H9 (cell line): Measurements from ENCODE around the gene CACTIN. TPM values are rescaled to one million over a fixed set of nuclear protein-coding genes. Genes with fewer than 3 reads are reported as not detected.

Experiments
- DNase-seq: peaks from one replicate; pipeline ENCODE4 v3.0.0-alpha.2; 2017
- H2AFZ ChIP-seq: one replicate; pipeline ENCODE4 v1.6.1; 2013; ENCODE audit warnings: mild to moderate bottlenecking, low read length, control low read depth, moderate library complexity
- H2AK5ac ChIP-seq: 2 replicates; pipeline ENCODE4 v1.6.1; 2013; ENCODE audit warnings: low read length, control low read depth, mixed read lengths; ENCODE audit not compliant: insufficient read length
- H2BK120ac ChIP-seq: one replicate; pipeline ENCODE4 v1.6.1; 2013; ENCODE audit warnings: low read depth, mild to moderate bottlenecking, low read length, control low read depth, inconsistent platforms; ENCODE audit not compliant: poor library complexity, severe bottlenecking
- H2BK12ac ChIP-seq: 2 replicates; pipeline ENCODE4 v1.6.1; 2013; ENCODE audit warnings: low read length, control low read depth, mixed read lengths, low read depth; ENCODE audit not compliant: insufficient read length
- H2BK15ac ChIP-seq: 2 replicates; pipeline ENCODE4 v1.6.1; 2013; ENCODE audit warnings: low read depth, low read length, control low read depth
- H2BK20ac ChIP-seq: one replicate; pipeline ENCODE4 v1.6.1; 2013; ENCODE audit warnings: low read depth, mild to moderate bottlenecking, low read length, control low read depth, inconsistent platforms; ENCODE audit not compliant: poor library complexity, severe bottlenecking
- H2BK5ac ChIP-seq: 2 replicates; pipeline ENCODE4 v1.6.1; 2013; ENCODE audit warnings: low read length, control low read depth, mixed read lengths; ENCODE audit not compliant: insufficient read length
- H3K14ac ChIP-seq: 2 replicates; pipeline ENCODE4 v1.6.1; 2013; ENCODE audit warnings: low read length, control low read depth; ENCODE audit not compliant: insufficient read depth
- H3K18ac ChIP-seq: 2 replicates; pipeline ENCODE4 v1.6.1; 2013; ENCODE audit warnings: low read depth, mild to moderate bottlenecking, mixed read lengths, low read length, control low read depth; ENCODE audit not compliant: insufficient read length
- H3K23ac ChIP-seq: 2 replicates; pipeline ENCODE4 v1.6.1; 2013; ENCODE audit warnings: low read length, control low read depth, mixed read lengths, low read depth; ENCODE audit not compliant: insufficient read length
- H3K23me2 ChIP-seq: 2 replicates; pipeline ENCODE4 v1.6.1; 2013; ENCODE audit warnings: low read depth, mild to moderate bottlenecking, mixed read lengths, low read length, control low read depth; ENCODE audit not compliant: insufficient read length, poor library complexity, severe bottlenecking
- H3K27ac ChIP-seq: 2 replicates; pipeline ENCODE4 v1.5.1; 2013; ENCODE audit warnings: low read length, control low read depth, mixed read lengths, low read depth; ENCODE audit not compliant: insufficient read length
- H3K27me3 ChIP-seq: 2 replicates; pipeline ENCODE4 v1.6.1; 2013; ENCODE audit warnings: low read length, control low read depth, inconsistent platforms; ENCODE audit not compliant: insufficient read depth
- H3K4ac ChIP-seq: 2 replicates; pipeline ENCODE4 v1.6.1; 2013; ENCODE audit warnings: low read depth, mild to moderate bottlenecking, control low read depth, inconsistent platforms, low read length, moderate library complexity
- H3K4me1 ChIP-seq: 2 replicates; pipeline ENCODE4 v1.6.1; 2013; ENCODE audit warnings: low read length, control low read depth, inconsistent platforms; ENCODE audit not compliant: insufficient read depth
- H3K4me2 ChIP-seq: 2 replicates; pipeline ENCODE4 v1.6.1; 2013; ENCODE audit warnings: low read length, control low read depth, mixed read lengths; ENCODE audit not compliant: insufficient read length, insufficient read depth
- H3K56ac ChIP-seq: 2 replicates; pipeline ENCODE4 v1.6.1; 2013; ENCODE audit warnings: low read depth, mild to moderate bottlenecking, mixed read lengths, low read length, control low read depth; ENCODE audit not compliant: insufficient read length
- H3K79me1 ChIP-seq: 2 replicates; pipeline ENCODE4 v1.6.1; 2013; ENCODE audit warnings: low read depth, mild to moderate bottlenecking, moderate library complexity, low read length, control low read depth, inconsistent platforms; ENCODE audit not compliant: insufficient read depth, poor library complexity, severe bottlenecking
- H3K79me2 ChIP-seq: 2 replicates; pipeline ENCODE4 v1.6.1; 2013; ENCODE audit warnings: low read length, control low read depth, inconsistent platforms; ENCODE audit not compliant: insufficient read depth
- H3K9ac ChIP-seq: 2 replicates; pipeline ENCODE4 v1.6.1; 2013; ENCODE audit warnings: low read length, control low read depth, mixed read lengths; ENCODE audit not compliant: insufficient read length; ENCODE audit errors: extremely low read depth
- H3K9me3 ChIP-seq: one replicate; pipeline ENCODE4 v1.6.1; 2013; ENCODE audit warnings: low read depth, low read length, inconsistent platforms; ENCODE audit not compliant: control insufficient read depth
- H3T11ph ChIP-seq: one replicate; pipeline ENCODE4 v1.6.1; 2013; ENCODE audit warnings: mild to moderate bottlenecking, low read length, control low read depth, inconsistent platforms
- H4K20me1 ChIP-seq: one replicate; pipeline ENCODE4 v1.6.1; 2013; ENCODE audit not compliant: control insufficient read depth, insufficient read length, insufficient read depth
- H4K5ac ChIP-seq: 2 replicates; pipeline ENCODE4 v1.6.1; 2013; ENCODE audit warnings: low read depth, mild to moderate bottlenecking, mixed read lengths, low read length, control low read depth; ENCODE audit not compliant: insufficient read length
- H4K8ac ChIP-seq: replicated peaks from 2 replicates; pipeline ENCODE4 v1.6.1; 2013; ENCODE audit warnings: low read length, control low read depth, mixed read lengths, low read depth; ENCODE audit not compliant: insufficient read length
- H4K91ac ChIP-seq: 2 replicates; pipeline ENCODE4 v1.6.1; 2013; ENCODE audit warnings: low read depth, mild to moderate bottlenecking, moderate library complexity, mixed read lengths, low read length, control low read depth; ENCODE audit not compliant: insufficient read length
- H3K27ac Mint-ChIP-seq, 3 experiments: 2 replicates in 2 of 3; 3 replicates in 1 of 3; pipeline ENCODE4 v1.8.0; 2020 to 2021; ENCODE audit warnings: mixed read lengths in 3 of 3, mild to moderate bottlenecking in 1 of 3, moderate library complexity in 1 of 3
- H3K27me3 Mint-ChIP-seq: 2 replicates; pipeline ENCODE4 v1.8.0; 2021; ENCODE audit warnings: low read depth, mild to moderate bottlenecking, moderate library complexity, mixed read lengths
- H3K36me3 Mint-ChIP-seq, 3 experiments: 2 replicates in 2 of 3; 3 replicates in 1 of 3; pipeline ENCODE4 v1.8.0; 2020 to 2021; ENCODE audit warnings: low read depth in 3 of 3, mixed read lengths in 3 of 3; ENCODE audit not compliant: insufficient read depth in 1 of 3
- H3K4me1 Mint-ChIP-seq, 2 experiments: 2 replicates each; pipeline ENCODE4 v1.8.0; 2020; ENCODE audit warnings: mixed read lengths in 2 of 2
- H3K4me3 Mint-ChIP-seq, 2 experiments: 2 replicates in 1 of 2; 3 replicates in 1 of 2; pipeline ENCODE4 v1.8.0; 2020 to 2021; ENCODE audit warnings: mild to moderate bottlenecking in 2 of 2, mixed read lengths in 2 of 2, moderate library complexity in 1 of 2
- H3K9me3 Mint-ChIP-seq, 2 experiments: 2 replicates in 1 of 2; 3 replicates in 1 of 2; pipeline ENCODE4 v1.8.0; 2020; ENCODE audit warnings: mild to moderate bottlenecking in 2 of 2, mixed read lengths in 2 of 2, moderate library complexity in 1 of 2
- WGBS: extraction: QIAGEN DNeasy Blood & Tissue Kit; methylation state at CpG from one replicate; pipeline ENCODE4 v1.1.7; 2013; ENCODE audit warnings: missing lambda C conversion rate, low lambda C conversion rate, mixed read lengths; ENCODE audit not compliant: insufficient read length; ENCODE audit errors: extremely low coverage; 5-methylcytosine and 5-hydroxymethylcytosine counted together
- total RNA-seq: library from RNA; stranded (reverse); gene quantifications from 2 replicates; pipeline ENCODE4 v1.2.1, GENCODE V29; 2021
- TF ChIP-seq, protein P1 (sequence below): fragments of 200-600 bp; sonication (generic); conservative IDR thresholded peaks from 3 replicates; pipeline ENCODE4 v1.8.0; 2021; ENCODE audit warnings: antibody characterized with exemption, mild to moderate bottlenecking

Gene CACTIN
- total RNA-seq, 1 experiment from 2014 or later, result 37.3 TPM

DNA sequence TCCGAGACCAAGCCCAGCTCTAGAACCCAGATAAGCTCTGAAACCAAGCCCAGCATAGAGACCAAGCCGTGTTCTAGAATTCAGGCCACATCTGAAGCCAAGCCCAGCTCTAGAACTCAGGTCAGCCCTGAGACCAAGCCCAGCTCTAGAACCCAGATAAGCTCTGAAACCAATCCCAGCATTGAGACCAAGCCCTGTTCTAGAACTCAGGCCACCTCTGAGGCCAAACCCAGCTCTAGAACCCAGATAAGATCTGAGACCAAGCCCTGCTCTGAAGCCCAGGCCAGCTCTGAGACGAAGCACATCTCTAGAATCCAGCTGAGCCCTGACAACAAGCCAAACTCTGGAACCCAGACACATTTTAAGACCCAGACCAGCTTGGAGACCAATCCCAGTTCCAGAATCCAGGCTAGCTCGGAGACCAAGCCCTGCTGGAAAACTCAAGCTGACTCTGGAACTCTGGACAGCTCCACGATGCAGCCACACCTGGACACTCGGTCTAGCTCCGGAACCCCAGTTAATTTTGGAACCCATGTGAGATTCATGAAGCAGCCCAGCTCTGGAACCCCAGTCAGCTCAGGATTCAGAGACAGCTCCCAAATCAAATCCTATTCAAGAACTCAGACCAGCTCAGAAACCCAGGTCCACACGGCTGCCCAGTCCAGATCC is 35.5 kb downstream of the CACTIN start:
- no peaks in the 10 kb centered on the region for H3K79me1 ChIP-seq
- H3K9me3 Mint-ChIP-seq, result peaks cover 13 to 17% of the 10 kb centered on the region in 2 experiments
- no peaks in the 10 kb centered on the region for H4K20me1 ChIP-seq
- H3K14ac ChIP-seq, result no peak overlapping the region
- no peak overlapping the region for H3K4ac ChIP-seq
- no peak overlapping the region for H3T11ph ChIP-seq
- H3K9me3 ChIP-seq, result no peaks in the 10 kb centered on the region
- no peak overlapping the region for H2BK120ac ChIP-seq
- no peak overlapping the region for H3K9ac ChIP-seq
- no peak overlapping the region for H3K18ac ChIP-seq
- peaks cover 70% of the 10 kb centered on the region for H3K27me3 Mint-ChIP-seq
- no peak overlapping the region for H3K27ac Mint-ChIP-seq
- H2AK5ac ChIP-seq, result no peak overlapping the region
- H3K27ac ChIP-seq, result no peak overlapping the region
- no peaks in the 10 kb centered on the region; a peak in 1 of 7 replicates for H3K36me3 Mint-ChIP-seq
- H4K8ac ChIP-seq, result no peak overlapping the region
- no peaks in the 10 kb centered on the region for H3K23me2 ChIP-seq
- no peak overlapping the region for H2BK5ac ChIP-seq
- no peak for DNase-seq
- no peaks in the 10 kb centered on the region for H3K4me1 Mint-ChIP-seq
- H3K4me2 ChIP-seq, result no peak overlapping the region
- no peak overlapping the region for H2BK15ac ChIP-seq
- H3K4me1 ChIP-seq, result no peaks in the 10 kb centered on the region; the same call in 1 of the 2 replicates
- no peak overlapping the region for H2BK20ac ChIP-seq
- H3K56ac ChIP-seq, result no peak overlapping the region
- no peak overlapping the region for H3K4me3 Mint-ChIP-seq
- H4K5ac ChIP-seq, result no peak overlapping the region
- no CpG with 5 or more reads among the region's 8 CpGs for WGBS
- TF ChIP-seq, protein P1, sequence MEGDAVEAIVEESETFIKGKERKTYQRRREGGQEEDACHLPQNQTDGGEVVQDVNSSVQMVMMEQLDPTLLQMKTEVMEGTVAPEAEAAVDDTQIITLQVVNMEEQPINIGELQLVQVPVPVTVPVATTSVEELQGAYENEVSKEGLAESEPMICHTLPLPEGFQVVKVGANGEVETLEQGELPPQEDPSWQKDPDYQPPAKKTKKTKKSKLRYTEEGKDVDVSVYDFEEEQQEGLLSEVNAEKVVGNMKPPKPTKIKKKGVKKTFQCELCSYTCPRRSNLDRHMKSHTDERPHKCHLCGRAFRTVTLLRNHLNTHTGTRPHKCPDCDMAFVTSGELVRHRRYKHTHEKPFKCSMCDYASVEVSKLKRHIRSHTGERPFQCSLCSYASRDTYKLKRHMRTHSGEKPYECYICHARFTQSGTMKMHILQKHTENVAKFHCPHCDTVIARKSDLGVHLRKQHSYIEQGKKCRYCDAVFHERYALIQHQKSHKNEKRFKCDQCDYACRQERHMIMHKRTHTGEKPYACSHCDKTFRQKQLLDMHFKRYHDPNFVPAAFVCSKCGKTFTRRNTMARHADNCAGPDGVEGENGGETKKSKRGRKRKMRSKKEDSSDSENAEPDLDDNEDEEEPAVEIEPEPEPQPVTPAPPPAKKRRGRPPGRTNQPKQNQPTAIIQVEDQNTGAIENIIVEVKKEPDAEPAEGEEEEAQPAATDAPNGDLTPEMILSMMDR, result no peak
- no peak overlapping the region for H2AFZ ChIP-seq
- no peak overlapping the region for H3K23ac ChIP-seq
- H3K27me3 ChIP-seq, result peaks cover 4% of the 10 kb centered on the region; the same call in 1 of the 2 replicates
- no peaks in the 10 kb centered on the region for H3K79me2 ChIP-seq
- no peak overlapping the region for H4K91ac ChIP-seq
- no peak overlapping the region for H2BK12ac ChIP-seq
